ENCODE measurements around the gene PANK3. TPM values are rescaled to one million over a fixed set of nuclear protein-coding genes. Genes with fewer than 3 reads are reported as not detected.

PANK3 gene
- polyA plus RNA-seq (2013, experiment 1 of 2), result 38.2 TPM
- 37.9 TPM for polyA plus RNA-seq (2013, experiment 2 of 2)

- H3K9ac ChIP-seq (ENCODE audit: low read depth, low read length, poor library complexity), result peak within 1 kb of the TSS; percentile 90
- peaks cover 0 to 41% of the 10 kb centered on the region in 2 donors for H3K36me3 ChIP-seq (replicated peaks in 1 of 2; ENCODE audit: control insufficient read depth in 2 of 2, insufficient read depth in 2 of 2, low read length in 2 of 2)
- peaks cover 5 to 13% of the 10 kb centered on the region in 2 donors for H3K4me1 ChIP-seq (ENCODE audit: control insufficient read depth in 2 of 2, insufficient read depth in 1 of 2, low read depth in 1 of 2, low read length in 2 of 2)
- H3K4ac ChIP-seq (ENCODE audit: low read length), result no peak within 1 kb of the TSS
- H2BK12ac ChIP-seq (ENCODE audit: low read length), result no peak within 1 kb of the TSS
- H3K14ac ChIP-seq (ENCODE audit: low read length), result peak within 1 kb of the TSS; percentile 98
- peak within 1 kb of the TSS; percentile 4 for H2AK5ac ChIP-seq (ENCODE audit: low read depth, low read length)
- no peak for DNase-seq (ENCODE audit: low spot score)
- peak within 1 kb of the TSS; percentile 87 for H2AFZ ChIP-seq (ENCODE audit: low read length)
- H2BK120ac ChIP-seq (ENCODE audit: low read depth, low read length), result no peak within 1 kb of the TSS
- H2BK5ac ChIP-seq (ENCODE audit: low read length), result peak within 1 kb of the TSS; percentile 93
- peak within 1 kb of the TSS; percentile 98 to 99 for H3K4me3 ChIP-seq (ENCODE audit: low read length in 2 of 2)
- H4K91ac ChIP-seq (ENCODE audit: low read depth, low read length, poor library complexity), result no peak within 1 kb of the TSS
- H3K4me2 ChIP-seq (ENCODE audit: insufficient read depth, low read length, poor library complexity, severe bottlenecking), result peak within 1 kb of the TSS; percentile 61
- H3K79me1 ChIP-seq (ENCODE audit: low read depth, low read length), result no peaks in the 10 kb centered on the region
- no peaks in the 10 kb centered on the region for H3K27me3 ChIP-seq (ENCODE audit: control insufficient read depth in 3 of 3, insufficient read depth in 3 of 3, low read depth in 1 of 3, low read length in 3 of 3)
- H3K18ac ChIP-seq (ENCODE audit: low read length), result peak within 1 kb of the TSS; percentile 98
- peaks cover 0 to 28% of the 10 kb centered on the region in 2 donors for H3K9me3 ChIP-seq (replicated peaks in 1 of 2; ENCODE audit: control insufficient read depth in 2 of 2, insufficient read depth in 1 of 2, low read depth in 1 of 2, low read length in 2 of 2)
- no CpG with 5 or more reads among the region's 63 CpGs for WGBS, 2 donors (ENCODE audit: extremely low coverage in 2 of 2, insufficient read length in 2 of 2, insufficient replicate concordance in 1 of 2)
- peak within 1 kb of the TSS; percentile 86 for H3K23ac ChIP-seq (ENCODE audit: low read depth, low read length, poor library complexity)
- peak within 1 kb of the TSS; percentile 90 for H2BK15ac ChIP-seq (ENCODE audit: low read length)
- no peak within 1 kb of the TSS for H4K8ac ChIP-seq (ENCODE audit: low read depth, low read length)
- peak within 1 kb of the TSS; percentile 95 for H3K27ac ChIP-seq (replicated peaks; ENCODE audit: low read length)
Observed at GRCh38 chr5:168578538-168579487, at the start of gene PANK3. Gene PANK3 (minus strand): TSS chr5:168579368. CDS start chr5:168579283, 85 bp downstream.

GRCh38 chr5:168624850-168625364 is 45.7 kb upstream of the PANK3 start:
- Histone ChIP-seq H3K36me3 (replicated peaks in 1 of 2; ENCODE audit: control insufficient read depth in 2 of 2, insufficient read depth in 2 of 2, low read length in 2 of 2) (no peaks in the 10 kb centered on the region), H4K8ac (ENCODE audit: low read depth, low read length) (no peak overlapping the region), H3K79me1 (ENCODE audit: low read depth, low read length) (no peaks in the 10 kb centered on the region), H3K4me3 (ENCODE audit: low read length in 2 of 2) (no peak overlapping the region), H3K4ac (ENCODE audit: low read length) (no peak overlapping the region), H3K9me3 (replicated peaks in 1 of 2; ENCODE audit: control insufficient read depth in 2 of 2, insufficient read depth in 1 of 2, low read depth in 1 of 2, low read length in 2 of 2) (peaks cover 0 to under 1% of the 10 kb centered on the region in 2 donors), H3K27me3 (ENCODE audit: control insufficient read depth in 3 of 3, insufficient read depth in 3 of 3, low read depth in 1 of 3, low read length in 3 of 3) (peaks cover 0 to 3% (median 0%) of the 10 kb centered on the region in 3 experiments), H3K14ac (ENCODE audit: low read length) (no peak overlapping the region), H2BK120ac (ENCODE audit: low read depth, low read length) (no peak overlapping the region), H3K27ac (replicated peaks; ENCODE audit: low read length) (no peak overlapping the region), H2BK12ac (ENCODE audit: low read length) (no peak overlapping the region), H3K9ac (ENCODE audit: low read depth, low read length, poor library complexity) (no peak overlapping the region), H3K23ac (ENCODE audit: low read depth, low read length, poor library complexity) (no peak overlapping the region), H3K18ac (ENCODE audit: low read length) (no peak overlapping the region), H4K91ac (ENCODE audit: low read depth, low read length, poor library complexity) (no peak overlapping the region), H3K4me2 (ENCODE audit: insufficient read depth, low read length, poor library complexity, severe bottlenecking) (no peak overlapping the region), H2AK5ac (ENCODE audit: low read depth, low read length) (no peak overlapping the region), H2BK15ac (ENCODE audit: low read length) (no peak overlapping the region), H2AFZ (ENCODE audit: low read length) (no peak overlapping the region), H3K4me1 (ENCODE audit: control insufficient read depth in 2 of 2, insufficient read depth in 1 of 2, low read depth in 1 of 2, low read length in 2 of 2) (no peaks in the 10 kb centered on the region), H2BK5ac (ENCODE audit: low read length) (no peak overlapping the region)
- WGBS, 2 donors (ENCODE audit: extremely low coverage in 2 of 2, insufficient read length in 2 of 2, insufficient replicate concordance in 1 of 2), result no CpG with 5 or more reads among the region's 3 CpGs
- no peak for DNase-seq (ENCODE audit: low spot score)

GRCh38 chr5:168620807-168621206 is 41.6 kb upstream of the PANK3 start:
- no peak overlapping the region for H4K8ac ChIP-seq (ENCODE audit: low read depth, low read length)
- no peak overlapping the region for H3K4me2 ChIP-seq (ENCODE audit: insufficient read depth, low read length, poor library complexity, severe bottlenecking)
- H2BK120ac ChIP-seq (ENCODE audit: low read depth, low read length), result no peak overlapping the region
- H3K18ac ChIP-seq (ENCODE audit: low read length), result no peak overlapping the region
- no peak overlapping the region for H3K23ac ChIP-seq (ENCODE audit: low read depth, low read length, poor library complexity)
- no peak overlapping the region for H3K27ac ChIP-seq (replicated peaks; ENCODE audit: low read length)
- H2BK5ac ChIP-seq (ENCODE audit: low read length), result no peak overlapping the region
- no peak overlapping the region for H3K14ac ChIP-seq (ENCODE audit: low read length)
- H2BK12ac ChIP-seq (ENCODE audit: low read length), result no peak overlapping the region
- H3K9ac ChIP-seq (ENCODE audit: low read depth, low read length, poor library complexity), result no peak overlapping the region
- no peak overlapping the region for H4K91ac ChIP-seq (ENCODE audit: low read depth, low read length, poor library complexity)
- no peaks in the 10 kb centered on the region for H3K4me1 ChIP-seq (ENCODE audit: control insufficient read depth in 2 of 2, insufficient read depth in 1 of 2, low read depth in 1 of 2, low read length in 2 of 2)
- no peaks in the 10 kb centered on the region for H3K79me1 ChIP-seq (ENCODE audit: low read depth, low read length)
- H3K4ac ChIP-seq (ENCODE audit: low read length), result no peak overlapping the region
- no peak overlapping the region for H3K4me3 ChIP-seq (ENCODE audit: low read length in 2 of 2)
- DNase-seq (ENCODE audit: low spot score), result no peak
- H3K27me3 ChIP-seq (ENCODE audit: control insufficient read depth in 3 of 3, insufficient read depth in 3 of 3, low read depth in 1 of 3, low read length in 3 of 3), result peaks cover 0 to 3% (median 0%) of the 10 kb centered on the region in 3 experiments
- no peak overlapping the region for H2AFZ ChIP-seq (ENCODE audit: low read length)
- H2AK5ac ChIP-seq (ENCODE audit: low read depth, low read length), result no peak overlapping the region
- H3K36me3 ChIP-seq (replicated peaks in 1 of 2; ENCODE audit: control insufficient read depth in 2 of 2, insufficient read depth in 2 of 2, low read length in 2 of 2), result no peaks in the 10 kb centered on the region
- no CpG with 5 or more reads among the region's 1 CpG for WGBS, 2 donors (ENCODE audit: extremely low coverage in 2 of 2, insufficient read length in 2 of 2, insufficient replicate concordance in 1 of 2)
- H2BK15ac ChIP-seq (ENCODE audit: low read length), result no peak overlapping the region
- no peaks in the 10 kb centered on the region for H3K9me3 ChIP-seq (replicated peaks in 1 of 2; ENCODE audit: control insufficient read depth in 2 of 2, insufficient read depth in 1 of 2, low read depth in 1 of 2, low read length in 2 of 2)

- H2BK5ac ChIP-seq (ENCODE audit: low read length), result no peak overlapping the region
- no peak for DNase-seq (ENCODE audit: low spot score)
- no peak overlapping the region for H2BK12ac ChIP-seq (ENCODE audit: low read length)
- no peak overlapping the region for H3K4ac ChIP-seq (ENCODE audit: low read length)
- H2AK5ac ChIP-seq (ENCODE audit: low read depth, low read length), result no peak overlapping the region
- no peak overlapping the region for H3K27ac ChIP-seq (replicated peaks; ENCODE audit: low read length)
- no peak overlapping the region for H4K8ac ChIP-seq (ENCODE audit: low read depth, low read length)
- no peak overlapping the region for H3K18ac ChIP-seq (ENCODE audit: low read length)
- peaks cover 0 to 4% of the 10 kb centered on the region in 2 donors for H3K4me1 ChIP-seq (ENCODE audit: control insufficient read depth in 2 of 2, insufficient read depth in 1 of 2, low read depth in 1 of 2, low read length in 2 of 2)
- H2AFZ ChIP-seq (ENCODE audit: low read length), result no peak overlapping the region
- WGBS, 2 donors (ENCODE audit: extremely low coverage in 2 of 2, insufficient read length in 2 of 2, insufficient replicate concordance in 1 of 2), result no CpG with 5 or more reads among the region's 10 CpGs
- H3K27me3 ChIP-seq (ENCODE audit: control insufficient read depth in 3 of 3, insufficient read depth in 3 of 3, low read depth in 1 of 3, low read length in 3 of 3), result peaks cover 0 to 13% (median 0%) of the 10 kb centered on the region in 3 experiments
- H2BK15ac ChIP-seq (ENCODE audit: low read length), result no peak overlapping the region
- H3K79me1 ChIP-seq (ENCODE audit: low read depth, low read length), result no peaks in the 10 kb centered on the region
- H4K91ac ChIP-seq (ENCODE audit: low read depth, low read length, poor library complexity), result no peak overlapping the region
- H3K4me3 ChIP-seq (ENCODE audit: low read length in 2 of 2), result no peak overlapping the region
- H3K14ac ChIP-seq (ENCODE audit: low read length), result no peak overlapping the region
- no peaks in the 10 kb centered on the region for H3K9me3 ChIP-seq (replicated peaks in 1 of 2; ENCODE audit: control insufficient read depth in 2 of 2, insufficient read depth in 1 of 2, low read depth in 1 of 2, low read length in 2 of 2)
- no peak overlapping the region for H2BK120ac ChIP-seq (ENCODE audit: low read depth, low read length)
- no peak overlapping the region for H3K23ac ChIP-seq (ENCODE audit: low read depth, low read length, poor library complexity)
- no peak overlapping the region for H3K4me2 ChIP-seq (ENCODE audit: insufficient read depth, low read length, poor library complexity, severe bottlenecking)
- no peaks in the 10 kb centered on the region for H3K36me3 ChIP-seq (replicated peaks in 1 of 2; ENCODE audit: control insufficient read depth in 2 of 2, insufficient read depth in 2 of 2, low read length in 2 of 2)
- no peak overlapping the region for H3K9ac ChIP-seq (ENCODE audit: low read depth, low read length, poor library complexity)
Observed at GRCh38 chr5:168614661-168615060, 35.5 kb upstream of the PANK3 start.
